ENCODE data around the gene CCDC124.

GRCh38 chr19:17950310-17951156 is 17.7 kb downstream of the CCDC124 start:
- TF ChIP-seq RAD21 (IDR thresholded peaks at IDR 0.05; ENCODE audit: low read length): no peak
- TF ChIP-seq CTCF (conservative IDR thresholded peaks at IDR 0.05; ENCODE audit: low read depth, low read length): no peak
- no peak for TF ChIP-seq POLR2A (IDR thresholded peaks at IDR 0.05; ENCODE audit: low read depth, low read length)
- no peak for TF ChIP-seq CEBPB (IDR thresholded peaks at IDR 0.05; ENCODE audit: low read depth, low read length)
- TF ChIP-seq MXI1 (IDR thresholded peaks at IDR 0.05; ENCODE audit: borderline replicate concordance, low read depth, low read length): no peak
- no peak for TF ChIP-seq MAZ (IDR thresholded peaks at IDR 0.05; ENCODE audit: borderline replicate concordance, low read depth, low read length)
- TF ChIP-seq RCOR1 (IDR thresholded peaks at IDR 0.05; ENCODE audit: insufficient replicate concordance, low read length): no peak
- TF ChIP-seq SMC3 (IDR thresholded peaks at IDR 0.05; ENCODE audit: low read depth, low read length): no peak
- no peak for TF ChIP-seq BHLHE40 (IDR thresholded peaks at IDR 0.05; ENCODE audit: low read depth, low read length)
- TF ChIP-seq RFX5 (IDR thresholded peaks at IDR 0.05; ENCODE audit: low read depth, low read length): no peak
- TF ChIP-seq NFE2L2 (IDR thresholded peaks at IDR 0.05; ENCODE audit: low read depth, low read length): no peak
- no peak for TF ChIP-seq MAFK (IDR thresholded peaks at IDR 0.05; ENCODE audit: low read depth, low read length)
- TF ChIP-seq USF2 (IDR thresholded peaks at IDR 0.05; ENCODE audit: low read depth, low read length): no peak

Measured in IMR-90 (cell line).